ENCODE data around the gene ARHGAP21. TPM values are rescaled to one million over a fixed set of nuclear protein-coding genes. Genes with fewer than 3 reads are reported as not detected.

Gene ARHGAP21
- total and polyA plus RNA-seq, 9 of the 15 experiments (the other 6 are each of a cell fraction or from before 2014, with no cell fraction given): 13.6 to 145 (median 60.8) TPM

DNA sequence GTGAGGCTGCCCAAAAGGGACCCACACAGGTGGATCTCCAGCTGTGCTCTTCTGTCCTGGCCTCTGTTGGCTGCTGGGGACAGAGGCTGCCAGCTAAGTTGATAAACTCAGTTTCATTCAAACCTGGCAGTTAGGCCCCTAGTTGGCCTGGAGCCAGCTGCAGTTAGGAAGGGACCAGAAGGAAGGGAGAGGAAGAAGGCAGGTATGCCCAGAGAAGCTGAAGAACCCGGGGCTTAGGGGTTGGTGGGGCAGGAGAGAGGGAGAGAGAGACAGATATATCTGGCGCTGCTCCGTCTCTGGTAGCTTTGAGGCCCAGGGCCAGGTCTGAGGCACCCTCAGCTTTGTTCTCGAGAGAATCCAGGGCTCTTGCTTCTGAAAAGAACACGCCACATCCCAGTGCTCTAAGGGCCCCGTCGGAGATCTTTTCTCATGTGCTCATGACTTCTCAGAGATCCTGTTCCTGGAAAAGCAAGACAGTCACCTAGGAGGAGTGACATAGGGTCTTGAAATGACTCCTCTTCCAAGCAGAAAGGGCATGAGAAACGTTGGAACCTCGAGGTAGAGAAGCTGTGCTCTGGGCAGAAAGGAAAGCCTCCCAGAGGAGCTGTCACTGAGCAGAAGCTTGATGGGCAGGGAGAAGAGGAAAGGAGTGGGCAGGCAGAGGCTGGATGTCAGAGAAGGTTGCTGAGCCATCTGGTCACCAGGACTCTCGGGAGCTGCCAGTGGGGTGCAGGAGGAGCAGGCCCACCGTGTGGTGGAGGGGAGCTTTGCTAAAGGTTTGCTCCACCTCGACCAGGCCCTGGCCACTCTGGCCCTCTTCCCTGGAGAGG, 153.6 kb downstream of the ARHGAP21 start (continued):
- TF ChIP-seq, protein P1, sequence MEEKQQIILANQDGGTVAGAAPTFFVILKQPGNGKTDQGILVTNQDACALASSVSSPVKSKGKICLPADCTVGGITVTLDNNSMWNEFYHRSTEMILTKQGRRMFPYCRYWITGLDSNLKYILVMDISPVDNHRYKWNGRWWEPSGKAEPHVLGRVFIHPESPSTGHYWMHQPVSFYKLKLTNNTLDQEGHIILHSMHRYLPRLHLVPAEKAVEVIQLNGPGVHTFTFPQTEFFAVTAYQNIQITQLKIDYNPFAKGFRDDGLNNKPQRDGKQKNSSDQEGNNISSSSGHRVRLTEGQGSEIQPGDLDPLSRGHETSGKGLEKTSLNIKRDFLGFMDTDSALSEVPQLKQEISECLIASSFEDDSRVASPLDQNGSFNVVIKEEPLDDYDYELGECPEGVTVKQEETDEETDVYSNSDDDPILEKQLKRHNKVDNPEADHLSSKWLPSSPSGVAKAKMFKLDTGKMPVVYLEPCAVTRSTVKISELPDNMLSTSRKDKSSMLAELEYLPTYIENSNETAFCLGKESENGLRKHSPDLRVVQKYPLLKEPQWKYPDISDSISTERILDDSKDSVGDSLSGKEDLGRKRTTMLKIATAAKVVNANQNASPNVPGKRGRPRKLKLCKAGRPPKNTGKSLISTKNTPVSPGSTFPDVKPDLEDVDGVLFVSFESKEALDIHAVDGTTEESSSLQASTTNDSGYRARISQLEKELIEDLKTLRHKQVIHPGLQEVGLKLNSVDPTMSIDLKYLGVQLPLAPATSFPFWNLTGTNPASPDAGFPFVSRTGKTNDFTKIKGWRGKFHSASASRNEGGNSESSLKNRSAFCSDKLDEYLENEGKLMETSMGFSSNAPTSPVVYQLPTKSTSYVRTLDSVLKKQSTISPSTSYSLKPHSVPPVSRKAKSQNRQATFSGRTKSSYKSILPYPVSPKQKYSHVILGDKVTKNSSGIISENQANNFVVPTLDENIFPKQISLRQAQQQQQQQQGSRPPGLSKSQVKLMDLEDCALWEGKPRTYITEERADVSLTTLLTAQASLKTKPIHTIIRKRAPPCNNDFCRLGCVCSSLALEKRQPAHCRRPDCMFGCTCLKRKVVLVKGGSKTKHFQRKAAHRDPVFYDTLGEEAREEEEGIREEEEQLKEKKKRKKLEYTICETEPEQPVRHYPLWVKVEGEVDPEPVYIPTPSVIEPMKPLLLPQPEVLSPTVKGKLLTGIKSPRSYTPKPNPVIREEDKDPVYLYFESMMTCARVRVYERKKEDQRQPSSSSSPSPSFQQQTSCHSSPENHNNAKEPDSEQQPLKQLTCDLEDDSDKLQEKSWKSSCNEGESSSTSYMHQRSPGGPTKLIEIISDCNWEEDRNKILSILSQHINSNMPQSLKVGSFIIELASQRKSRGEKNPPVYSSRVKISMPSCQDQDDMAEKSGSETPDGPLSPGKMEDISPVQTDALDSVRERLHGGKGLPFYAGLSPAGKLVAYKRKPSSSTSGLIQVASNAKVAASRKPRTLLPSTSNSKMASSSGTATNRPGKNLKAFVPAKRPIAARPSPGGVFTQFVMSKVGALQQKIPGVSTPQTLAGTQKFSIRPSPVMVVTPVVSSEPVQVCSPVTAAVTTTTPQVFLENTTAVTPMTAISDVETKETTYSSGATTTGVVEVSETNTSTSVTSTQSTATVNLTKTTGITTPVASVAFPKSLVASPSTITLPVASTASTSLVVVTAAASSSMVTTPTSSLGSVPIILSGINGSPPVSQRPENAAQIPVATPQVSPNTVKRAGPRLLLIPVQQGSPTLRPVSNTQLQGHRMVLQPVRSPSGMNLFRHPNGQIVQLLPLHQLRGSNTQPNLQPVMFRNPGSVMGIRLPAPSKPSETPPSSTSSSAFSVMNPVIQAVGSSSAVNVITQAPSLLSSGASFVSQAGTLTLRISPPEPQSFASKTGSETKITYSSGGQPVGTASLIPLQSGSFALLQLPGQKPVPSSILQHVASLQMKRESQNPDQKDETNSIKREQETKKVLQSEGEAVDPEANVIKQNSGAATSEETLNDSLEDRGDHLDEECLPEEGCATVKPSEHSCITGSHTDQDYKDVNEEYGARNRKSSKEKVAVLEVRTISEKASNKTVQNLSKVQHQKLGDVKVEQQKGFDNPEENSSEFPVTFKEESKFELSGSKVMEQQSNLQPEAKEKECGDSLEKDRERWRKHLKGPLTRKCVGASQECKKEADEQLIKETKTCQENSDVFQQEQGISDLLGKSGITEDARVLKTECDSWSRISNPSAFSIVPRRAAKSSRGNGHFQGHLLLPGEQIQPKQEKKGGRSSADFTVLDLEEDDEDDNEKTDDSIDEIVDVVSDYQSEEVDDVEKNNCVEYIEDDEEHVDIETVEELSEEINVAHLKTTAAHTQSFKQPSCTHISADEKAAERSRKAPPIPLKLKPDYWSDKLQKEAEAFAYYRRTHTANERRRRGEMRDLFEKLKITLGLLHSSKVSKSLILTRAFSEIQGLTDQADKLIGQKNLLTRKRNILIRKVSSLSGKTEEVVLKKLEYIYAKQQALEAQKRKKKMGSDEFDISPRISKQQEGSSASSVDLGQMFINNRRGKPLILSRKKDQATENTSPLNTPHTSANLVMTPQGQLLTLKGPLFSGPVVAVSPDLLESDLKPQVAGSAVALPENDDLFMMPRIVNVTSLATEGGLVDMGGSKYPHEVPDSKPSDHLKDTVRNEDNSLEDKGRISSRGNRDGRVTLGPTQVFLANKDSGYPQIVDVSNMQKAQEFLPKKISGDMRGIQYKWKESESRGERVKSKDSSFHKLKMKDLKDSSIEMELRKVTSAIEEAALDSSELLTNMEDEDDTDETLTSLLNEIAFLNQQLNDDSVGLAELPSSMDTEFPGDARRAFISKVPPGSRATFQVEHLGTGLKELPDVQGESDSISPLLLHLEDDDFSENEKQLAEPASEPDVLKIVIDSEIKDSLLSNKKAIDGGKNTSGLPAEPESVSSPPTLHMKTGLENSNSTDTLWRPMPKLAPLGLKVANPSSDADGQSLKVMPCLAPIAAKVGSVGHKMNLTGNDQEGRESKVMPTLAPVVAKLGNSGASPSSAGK (IDR thresholded peaks at IDR 0.05): peak; percentile 72
- 0 out of 2 replicates have a peak, but pooled peaks have one; percentile 19 for TF ChIP-seq ARID2 (IDR thresholded peaks at IDR 0.05)
- no peak for TF ChIP-seq ZNF766 (CRISPR knock-in tag; conservative IDR thresholded peaks at IDR 0.05)
- TF ChIP-seq, protein P2, sequence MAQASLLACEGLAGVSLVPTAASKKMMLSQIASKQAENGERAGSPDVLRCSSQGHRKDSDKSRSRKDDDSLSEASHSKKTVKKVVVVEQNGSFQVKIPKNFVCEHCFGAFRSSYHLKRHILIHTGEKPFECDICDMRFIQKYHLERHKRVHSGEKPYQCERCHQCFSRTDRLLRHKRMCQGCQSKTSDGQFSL (CRISPR knock-in tag; IDR thresholded peaks at IDR 0.05): no peak
- TF ChIP-seq, protein P2 (tag; IDR thresholded peaks at IDR 0.05): 0 out of 4 replicates have a peak, but pooled peaks of 1 of the 2 experiments have one; percentile 63
- TF ChIP-seq BRD4 (IDR thresholded peaks at IDR 0.05): peak; percentile 86; the same call in 1 of the 2 replicates
- TF ChIP-seq, protein P3, sequence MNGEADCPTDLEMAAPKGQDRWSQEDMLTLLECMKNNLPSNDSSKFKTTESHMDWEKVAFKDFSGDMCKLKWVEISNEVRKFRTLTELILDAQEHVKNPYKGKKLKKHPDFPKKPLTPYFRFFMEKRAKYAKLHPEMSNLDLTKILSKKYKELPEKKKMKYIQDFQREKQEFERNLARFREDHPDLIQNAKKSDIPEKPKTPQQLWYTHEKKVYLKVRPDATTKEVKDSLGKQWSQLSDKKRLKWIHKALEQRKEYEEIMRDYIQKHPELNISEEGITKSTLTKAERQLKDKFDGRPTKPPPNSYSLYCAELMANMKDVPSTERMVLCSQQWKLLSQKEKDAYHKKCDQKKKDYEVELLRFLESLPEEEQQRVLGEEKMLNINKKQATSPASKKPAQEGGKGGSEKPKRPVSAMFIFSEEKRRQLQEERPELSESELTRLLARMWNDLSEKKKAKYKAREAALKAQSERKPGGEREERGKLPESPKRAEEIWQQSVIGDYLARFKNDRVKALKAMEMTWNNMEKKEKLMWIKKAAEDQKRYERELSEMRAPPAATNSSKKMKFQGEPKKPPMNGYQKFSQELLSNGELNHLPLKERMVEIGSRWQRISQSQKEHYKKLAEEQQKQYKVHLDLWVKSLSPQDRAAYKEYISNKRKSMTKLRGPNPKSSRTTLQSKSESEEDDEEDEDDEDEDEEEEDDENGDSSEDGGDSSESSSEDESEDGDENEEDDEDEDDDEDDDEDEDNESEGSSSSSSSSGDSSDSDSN (IDR thresholded peaks at IDR 0.05; ENCODE audit: borderline replicate concordance in 1 of 2, low read depth in 2 of 2, low read length in 2 of 2): 0 out of 4 replicates have a peak, but pooled peaks of 1 of the 2 experiments have one; percentile 23
